NCI-H2107 (cell line): ENCODE results near the gene SEC31A.
"Not testable (repeated sequence)": the region's sequence is repeated elsewhere in the genome, so short reads cannot be mapped to it uniquely, and the experiment has no call there.

ENCODE experiments used
- DNase-seq: peaks from one replicate; lab custom pipeline; 2025; lab: John Stamatoyannopoulos, UW

SEC31A gene

GRCh38 chr4:82896755-82897154, 5.8 kb upstream of the SEC31A start:
- DNase-seq: no peak

DNA sequence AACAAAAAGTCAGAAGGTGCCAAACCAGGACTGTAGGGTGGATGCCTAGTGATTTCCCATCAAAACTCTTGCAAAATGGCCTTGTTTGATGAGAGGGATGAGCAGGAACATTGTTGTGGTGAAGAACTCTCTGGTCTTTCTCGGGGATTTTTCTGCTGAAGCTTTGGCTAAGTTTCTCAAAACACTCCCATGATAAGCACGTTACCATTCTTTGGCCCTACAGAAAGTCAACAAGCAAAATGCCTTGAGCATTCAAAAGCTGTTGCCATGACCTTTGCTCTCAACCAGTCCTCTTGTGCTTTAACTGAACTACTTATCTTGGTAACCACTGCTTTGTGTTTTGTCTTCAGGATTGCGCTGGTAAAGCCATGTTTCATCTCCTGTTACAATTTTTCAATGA, 3.0 kb upstream of the SEC31A start:
- no peak for DNase-seq

- DNase-seq: no peak
These were observed 1.5 kb upstream of the SEC31A start for GRCh38 chr4:82892467-82892802.

GRCh38 chr4:82891707-82892466, 934 bp upstream of the SEC31A start:
- no peak for DNase-seq

DNA sequence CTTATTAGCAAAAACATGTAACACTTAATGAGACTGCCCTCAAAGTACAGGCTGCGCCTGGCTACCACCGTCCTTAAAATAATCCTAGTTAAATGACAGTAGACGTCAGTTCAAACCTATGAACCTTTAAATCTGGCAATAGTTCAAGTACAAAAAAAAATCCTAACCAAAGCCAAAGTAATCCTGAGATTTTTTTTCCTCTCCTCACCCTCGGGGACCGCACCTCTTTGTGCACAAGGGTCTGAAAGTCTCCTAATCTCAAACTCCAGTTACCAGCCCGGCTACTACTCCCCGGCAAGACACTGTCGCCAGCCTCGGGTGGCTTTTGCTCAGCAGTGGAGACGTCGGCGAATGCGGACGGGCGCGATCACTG, 439 bp downstream of the SEC31A start:
- DNase-seq: no peak

DNA sequence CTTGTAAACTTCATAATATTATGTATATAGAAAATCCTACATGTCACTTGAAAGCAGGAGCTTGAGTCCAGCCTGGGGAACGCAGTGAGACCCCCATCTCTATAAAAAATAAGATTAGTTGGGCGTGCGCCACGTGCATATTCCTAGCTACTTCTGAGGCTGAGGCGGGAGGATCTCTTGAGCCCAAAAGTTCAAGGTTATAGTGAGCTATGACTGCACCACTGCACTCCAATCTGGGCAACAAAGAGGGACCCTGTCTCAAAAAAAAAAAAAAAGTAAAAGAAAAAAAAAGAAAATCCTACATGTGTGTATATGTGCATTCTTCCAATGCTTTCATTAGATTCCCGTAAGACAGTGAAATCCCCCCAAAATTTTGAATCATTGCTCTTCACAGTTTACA, 1.7 kb downstream of the SEC31A start:
- DNase-seq: no peak

DNA sequence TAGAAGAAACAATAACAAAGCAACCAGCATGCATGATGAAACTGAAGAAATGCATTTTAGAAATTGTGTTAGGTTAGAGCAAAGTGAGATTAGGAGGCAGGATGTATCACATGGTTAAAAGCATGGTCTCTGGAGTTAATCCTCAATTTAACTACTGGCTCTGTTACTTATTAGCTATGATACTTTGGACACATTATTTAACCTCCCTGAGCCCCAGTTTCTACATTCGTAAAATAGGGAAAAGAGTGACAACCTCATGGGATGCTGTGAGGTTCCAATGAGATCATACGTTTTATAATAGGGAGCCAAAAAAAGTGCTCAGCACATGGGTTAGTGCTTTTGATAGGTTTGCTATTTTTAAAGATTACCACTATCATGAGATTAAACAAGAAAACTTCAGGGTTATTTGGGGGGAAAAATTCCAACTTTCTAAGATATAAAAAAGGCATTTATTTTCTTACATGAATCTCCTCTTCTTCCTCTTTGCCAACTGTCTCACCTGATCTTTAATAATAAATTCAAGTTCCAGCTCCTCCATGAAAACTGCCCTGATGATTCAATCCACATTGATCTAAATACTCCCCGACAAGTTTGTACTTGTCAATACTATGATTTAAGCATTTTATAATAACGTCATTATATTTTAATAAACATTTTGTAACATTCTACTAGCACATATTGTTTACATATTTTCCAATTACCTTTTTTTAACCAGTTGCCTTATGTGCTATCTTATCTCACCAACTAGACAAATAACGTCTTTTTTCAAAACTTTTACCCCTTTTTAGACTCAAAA, 4.6 kb downstream of the SEC31A start:
- no peak for DNase-seq

DNA sequence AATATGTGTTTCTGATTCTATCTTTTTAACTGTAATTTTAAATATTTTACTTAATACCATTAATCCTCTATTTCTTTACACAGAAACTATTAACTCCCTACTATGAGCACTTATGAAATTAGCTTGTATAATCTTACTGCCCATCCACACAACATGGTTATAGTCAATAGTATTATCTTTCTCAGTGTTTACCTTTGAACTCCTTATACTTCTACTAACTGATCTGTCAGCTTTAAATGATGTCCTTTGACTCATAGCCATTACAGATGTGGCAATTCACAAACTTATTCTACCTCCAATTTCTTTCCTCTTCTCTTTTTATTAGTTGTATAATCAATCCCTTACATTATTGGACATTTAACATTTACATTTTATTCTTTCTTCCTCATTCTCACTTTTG, 5.5 kb downstream of the SEC31A start:
- no peak for DNase-seq

GRCh38 chr4:82868572-82868971, 22.4 kb downstream of the SEC31A start:
- no peak for DNase-seq

DNA sequence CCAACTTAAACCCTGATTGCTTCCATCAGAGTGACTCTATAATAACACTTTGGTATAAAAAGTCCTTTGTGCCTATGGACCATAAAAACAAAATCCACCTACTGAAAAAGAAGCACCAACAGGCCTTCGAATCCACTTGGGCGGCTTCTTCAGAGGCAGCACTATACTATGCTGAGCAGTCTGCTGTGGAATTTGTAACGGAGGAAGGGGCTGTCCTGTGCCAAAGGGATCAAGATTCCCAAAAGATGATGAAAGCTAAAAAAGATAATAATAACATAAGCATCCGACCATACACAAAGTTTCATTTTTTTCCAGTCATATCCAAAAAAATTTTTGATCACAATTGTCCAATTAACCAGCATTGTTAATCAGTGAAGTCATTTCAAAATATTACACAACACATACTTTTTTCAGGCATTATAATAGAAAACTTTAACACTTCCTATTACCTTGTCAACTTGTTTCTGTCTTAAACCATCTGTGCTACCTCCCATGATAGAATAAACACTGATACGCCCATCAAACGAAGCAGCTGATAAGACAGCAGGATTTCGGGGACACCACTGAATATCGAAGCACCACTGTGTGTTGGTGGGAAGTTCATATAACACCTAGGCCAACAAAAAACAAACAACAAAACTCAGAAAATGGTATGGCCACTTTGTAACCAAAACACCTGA, 24.1 kb downstream of the SEC31A start:
- no peak for DNase-seq

- DNase-seq: not testable (repeated sequence)
These were observed 24.9 kb downstream of the SEC31A start for GRCh38 chr4:82866033-82866432.

- DNase-seq: no peak
These were observed 25.4 kb downstream of the SEC31A start for GRCh38 chr4:82865592-82865991.

DNA sequence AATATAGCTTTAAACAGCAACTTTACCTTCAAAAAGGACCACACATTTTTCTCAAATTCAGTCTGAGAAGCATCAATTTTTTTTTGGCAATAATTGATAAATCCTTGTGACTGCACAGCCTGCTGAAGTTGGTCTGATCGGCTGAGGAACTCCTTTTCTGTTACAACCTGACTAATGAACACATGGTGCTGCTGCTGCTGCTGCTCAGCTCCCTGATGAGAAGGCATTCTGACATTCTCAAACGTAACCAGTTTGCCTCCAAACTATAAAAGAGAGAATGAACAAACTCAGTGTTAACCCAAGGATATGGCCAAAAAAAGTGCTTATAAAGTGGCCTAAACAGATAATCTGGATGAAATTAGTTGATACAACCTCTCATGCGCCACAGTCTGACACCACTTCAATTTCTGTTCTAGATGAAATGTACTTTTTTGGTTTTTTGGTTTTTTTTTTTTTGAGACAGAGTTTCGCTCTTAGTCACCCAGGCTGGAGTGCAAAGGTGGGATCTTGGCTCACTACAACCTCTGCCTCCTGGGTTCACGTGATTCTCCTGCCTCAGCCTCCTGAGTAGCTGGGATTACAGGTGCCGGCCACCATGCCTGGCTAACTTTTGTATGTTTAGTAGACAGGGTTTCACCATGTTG, 26.5 kb downstream of the SEC31A start:
- DNase-seq: no peak

- DNase-seq: no peak
These were observed 29.4 kb downstream of the SEC31A start for GRCh38 chr4:82861529-82861928.

DNA sequence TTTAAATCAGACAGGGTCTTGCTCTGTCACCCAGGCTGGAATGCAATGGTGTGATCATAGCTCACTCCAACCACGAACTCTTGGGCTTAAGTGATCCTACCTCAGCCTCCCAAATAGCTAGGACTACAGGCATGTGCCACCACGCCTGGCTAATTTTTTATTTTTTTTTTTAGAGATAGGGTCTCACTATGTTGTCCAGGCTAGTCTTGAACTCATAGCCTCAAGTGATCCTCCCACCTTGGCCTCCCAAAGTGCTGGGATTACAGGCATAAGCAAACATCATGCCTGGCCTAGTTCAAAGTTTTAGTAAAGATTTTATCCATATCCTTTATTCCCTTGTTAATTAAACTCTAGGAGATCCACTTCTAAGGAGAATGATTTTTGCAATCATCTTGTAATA, 30.5 kb downstream of the SEC31A start:
- not testable (repeated sequence) for DNase-seq

GRCh38 chr4:82852751-82853285, 38.1 kb downstream of the SEC31A start:
- no peak for DNase-seq

DNA sequence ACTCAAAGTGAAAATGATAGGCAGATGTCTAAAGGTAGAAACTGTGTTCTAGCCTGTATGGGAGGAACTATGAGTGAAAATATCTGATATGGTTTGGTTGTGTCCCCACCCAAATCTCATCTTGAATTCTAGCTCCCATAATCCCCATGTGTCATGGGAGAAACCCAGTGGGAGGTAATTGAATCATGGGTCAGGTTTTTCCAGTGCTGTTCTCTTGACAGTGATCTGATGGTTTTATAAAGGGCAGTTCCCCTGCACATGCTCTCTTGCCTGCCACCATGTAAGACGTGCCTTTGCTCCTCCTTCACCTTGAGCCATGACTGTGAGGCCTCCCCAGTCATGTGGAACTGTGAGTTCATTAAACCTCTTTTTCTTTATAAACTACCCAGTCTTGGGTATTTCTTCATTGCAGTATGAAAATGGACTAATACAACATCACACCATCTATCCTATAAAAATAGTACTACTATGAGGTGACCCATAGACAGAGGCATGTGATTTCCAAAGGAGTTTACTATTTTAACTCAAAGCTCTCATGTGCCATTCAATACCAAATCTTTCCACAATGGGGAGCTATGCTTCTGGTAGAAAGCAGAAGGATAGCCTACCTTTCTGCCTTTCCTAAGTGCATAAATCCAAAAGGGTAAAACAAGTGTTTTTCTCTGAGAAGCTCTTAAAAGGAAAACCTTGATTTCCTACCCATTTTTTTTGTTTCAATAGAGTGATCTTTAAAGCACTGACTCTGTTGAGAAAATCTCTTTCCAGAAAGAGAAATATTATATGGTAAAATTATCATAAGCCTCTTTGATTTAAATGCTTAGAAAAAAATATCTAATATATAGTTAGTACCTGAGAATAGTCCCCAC, 38.8 kb downstream of the SEC31A start:
- DNase-seq: no peak

DNA sequence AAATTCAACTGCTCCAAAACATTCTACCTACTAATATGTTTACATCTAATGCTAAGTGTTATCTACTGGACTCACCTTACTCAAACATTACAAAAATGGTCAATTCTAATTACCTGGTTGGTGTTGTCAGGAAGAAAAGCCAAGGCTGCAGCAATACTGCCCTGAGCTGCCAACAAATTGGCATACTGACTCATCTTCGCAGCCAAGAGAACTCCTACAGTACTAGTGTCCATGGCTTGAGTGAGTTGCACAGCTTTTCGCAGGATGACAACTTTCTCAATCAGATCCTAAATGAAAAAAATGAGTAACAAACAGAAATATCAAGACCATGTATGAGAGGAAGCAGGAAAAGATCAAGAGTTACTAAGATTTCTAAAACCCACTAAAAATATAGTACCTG, 39.6 kb downstream of the SEC31A start:
- DNase-seq: no peak

DNA sequence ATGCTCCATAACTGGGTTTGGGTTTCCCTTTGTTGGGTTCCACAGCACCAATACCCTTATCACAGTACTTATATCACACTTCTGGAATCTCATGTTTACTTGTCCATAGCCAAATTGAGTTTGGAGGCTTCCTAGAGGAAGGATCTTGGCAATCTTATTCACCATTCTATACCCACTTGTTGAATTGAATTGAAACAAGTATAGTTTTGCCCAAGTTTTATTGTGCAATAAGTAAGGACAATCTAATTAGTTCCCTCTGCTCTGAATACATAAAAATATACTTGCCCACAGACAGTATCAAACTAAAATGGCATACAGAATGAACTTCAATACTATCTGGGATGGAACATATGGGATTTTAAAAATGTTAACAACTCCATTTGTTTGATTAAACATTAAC, 40.3 kb downstream of the SEC31A start:
- DNase-seq: no peak

DNA sequence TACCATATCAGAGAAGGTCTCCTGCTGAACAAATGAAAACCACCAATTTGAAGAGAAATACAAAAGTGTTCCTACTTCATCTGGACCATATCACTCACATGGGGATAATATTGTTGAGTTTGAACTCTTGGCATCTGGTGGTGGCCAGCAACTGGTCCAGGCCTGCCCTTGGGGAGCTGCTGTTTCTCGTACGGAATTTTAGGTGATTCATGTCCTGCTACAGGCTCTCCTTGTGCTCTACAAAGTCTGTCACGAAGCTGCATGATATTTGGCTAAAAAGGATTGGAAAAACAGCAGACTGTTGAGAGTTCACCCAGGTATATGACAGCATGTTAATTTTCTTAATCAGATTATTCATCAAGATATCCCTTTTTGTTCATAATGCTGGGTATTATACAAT, 42.2 kb downstream of the SEC31A start:
- no peak for DNase-seq

DNA sequence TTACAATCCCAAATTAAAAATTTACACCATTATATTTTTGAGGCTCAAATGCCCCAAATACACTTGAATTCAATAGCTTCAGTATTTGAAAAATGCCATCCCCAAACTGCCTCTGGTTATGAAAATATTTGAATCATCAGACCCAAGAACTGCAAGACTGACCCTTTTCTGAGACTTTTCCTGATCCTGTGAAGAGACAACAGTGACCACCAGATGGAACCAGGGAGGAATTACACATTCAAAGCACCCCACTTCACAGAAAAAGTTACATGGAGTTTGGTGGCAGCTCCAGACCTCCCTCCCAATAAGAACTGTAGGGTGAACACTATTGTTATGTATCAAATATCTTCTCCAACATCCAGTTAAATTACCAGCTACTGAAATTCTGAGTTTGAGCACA, 48.4 kb downstream of the SEC31A start:
- no peak for DNase-seq
